PFSK-1 (cell line): ENCODE measurements around the gene MC2R.

ENCODE experiments used
- FOXP2 ChIP-seq: optimal IDR thresholded peaks from 2 replicates; pipeline ENCODE3; 2011; ENCODE audit warnings: borderline replicate concordance, control low read depth, inconsistent platforms; ENCODE audit not compliant: insufficient read depth; ENCODE audit errors: extremely low read length, extremely low read depth
- POLR2AphosphoS5 ChIP-seq: IDR thresholded peaks from 2 replicates; pipeline ENCODE4 v1.6.1; 2012; ENCODE audit warnings: low read depth, mild to moderate bottlenecking, control low read depth, low read length, moderate library complexity
- SIN3A ChIP-seq: IDR thresholded peaks from 2 replicates; pipeline ENCODE4 v1.6.1; 2012; ENCODE audit warnings: mild to moderate bottlenecking, low read length, moderate library complexity, borderline replicate concordance; ENCODE audit not compliant: insufficient read depth
- TAF1 ChIP-seq: IDR thresholded peaks from 2 replicates; pipeline ENCODE4 v1.6.1; 2012; ENCODE audit warnings: low read length, control low read depth, borderline replicate concordance; ENCODE audit not compliant: insufficient read depth
- TF ChIP-seq, protein P1 (sequence below), 2 experiments: IDR thresholded peaks; 2 replicates each; pipeline versions ENCODE4 v1.6.1 to v1.8.0; 2011 to 2012; ENCODE audit warnings: low read depth in 2 of 2, low read length in 2 of 2, control low read depth in 1 of 2, inconsistent platforms in 1 of 2, mild to moderate bottlenecking in 1 of 2, moderate library complexity in 1 of 2; ENCODE audit not compliant: insufficient read depth in 1 of 2

The MC2R gene

DNA sequence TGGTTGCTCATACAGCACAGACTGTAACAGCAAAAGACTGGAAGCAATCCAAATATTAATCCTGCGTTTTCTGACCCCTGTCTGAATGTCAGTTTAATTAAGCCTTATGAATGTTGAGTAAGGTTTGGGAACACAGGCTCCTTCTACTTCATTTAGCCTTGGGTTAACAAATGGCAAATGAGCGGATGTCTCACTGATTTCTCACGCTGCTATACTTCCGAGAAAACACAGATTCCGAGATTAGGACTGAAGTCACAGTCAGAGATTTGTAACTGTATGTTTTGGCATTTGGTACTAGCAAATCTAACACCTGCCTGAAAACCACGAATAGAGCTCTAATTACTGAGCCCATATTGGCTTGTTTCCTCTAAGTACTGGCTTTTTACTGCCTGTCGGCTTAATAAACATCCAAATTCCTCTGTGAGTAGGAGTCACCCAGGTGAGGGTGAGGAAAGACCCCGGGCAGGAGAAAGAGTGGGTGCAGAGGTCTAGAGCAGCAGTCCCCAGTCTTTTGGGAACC, 80.8 kb downstream of the MC2R start:
- no peak for TF ChIP-seq SIN3A
- TF ChIP-seq TAF1: no peak
- TF ChIP-seq, protein P1, sequence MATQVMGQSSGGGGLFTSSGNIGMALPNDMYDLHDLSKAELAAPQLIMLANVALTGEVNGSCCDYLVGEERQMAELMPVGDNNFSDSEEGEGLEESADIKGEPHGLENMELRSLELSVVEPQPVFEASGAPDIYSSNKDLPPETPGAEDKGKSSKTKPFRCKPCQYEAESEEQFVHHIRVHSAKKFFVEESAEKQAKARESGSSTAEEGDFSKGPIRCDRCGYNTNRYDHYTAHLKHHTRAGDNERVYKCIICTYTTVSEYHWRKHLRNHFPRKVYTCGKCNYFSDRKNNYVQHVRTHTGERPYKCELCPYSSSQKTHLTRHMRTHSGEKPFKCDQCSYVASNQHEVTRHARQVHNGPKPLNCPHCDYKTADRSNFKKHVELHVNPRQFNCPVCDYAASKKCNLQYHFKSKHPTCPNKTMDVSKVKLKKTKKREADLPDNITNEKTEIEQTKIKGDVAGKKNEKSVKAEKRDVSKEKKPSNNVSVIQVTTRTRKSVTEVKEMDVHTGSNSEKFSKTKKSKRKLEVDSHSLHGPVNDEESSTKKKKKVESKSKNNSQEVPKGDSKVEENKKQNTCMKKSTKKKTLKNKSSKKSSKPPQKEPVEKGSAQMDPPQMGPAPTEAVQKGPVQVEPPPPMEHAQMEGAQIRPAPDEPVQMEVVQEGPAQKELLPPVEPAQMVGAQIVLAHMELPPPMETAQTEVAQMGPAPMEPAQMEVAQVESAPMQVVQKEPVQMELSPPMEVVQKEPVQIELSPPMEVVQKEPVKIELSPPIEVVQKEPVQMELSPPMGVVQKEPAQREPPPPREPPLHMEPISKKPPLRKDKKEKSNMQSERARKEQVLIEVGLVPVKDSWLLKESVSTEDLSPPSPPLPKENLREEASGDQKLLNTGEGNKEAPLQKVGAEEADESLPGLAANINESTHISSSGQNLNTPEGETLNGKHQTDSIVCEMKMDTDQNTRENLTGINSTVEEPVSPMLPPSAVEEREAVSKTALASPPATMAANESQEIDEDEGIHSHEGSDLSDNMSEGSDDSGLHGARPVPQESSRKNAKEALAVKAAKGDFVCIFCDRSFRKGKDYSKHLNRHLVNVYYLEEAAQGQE (IDR thresholded peaks at IDR 0.05; ENCODE audit: insufficient read depth in 1 of 2, low read depth in 2 of 2, low read length in 2 of 2): no peak
- no peak for TF ChIP-seq POLR2AphosphoS5
- no peak for TF ChIP-seq FOXP2
